Nephron (organoid): ENCODE data around the gene EGLN1.

ENCODE experiments used
- H3K27ac Mint-ChIP-seq, 3 experiments: 2 replicates each; pipeline ENCODE4 v1.8.0; 2020; ENCODE audit warnings: mixed read lengths in 3 of 3, mild to moderate bottlenecking in 2 of 3, moderate library complexity in 1 of 3
- H3K27me3 Mint-ChIP-seq: 2 replicates; pipeline ENCODE4 v1.8.0; 2021; ENCODE audit warnings: low read depth, mild to moderate bottlenecking, moderate library complexity, mixed read lengths
- H3K36me3 Mint-ChIP-seq: 2 replicates; pipeline ENCODE4 v1.8.0; 2020; ENCODE audit warnings: low read depth, mixed read lengths
- H3K4me1 Mint-ChIP-seq: 2 replicates; pipeline ENCODE4 v1.8.0; 2020; ENCODE audit warnings: mixed read lengths
- H3K4me3 Mint-ChIP-seq, 3 experiments: 2 replicates each; pipeline ENCODE4 v1.8.0; 2020; ENCODE audit warnings: mild to moderate bottlenecking in 3 of 3, mixed read lengths in 3 of 3, moderate library complexity in 2 of 3
- H3K9me3 Mint-ChIP-seq: 2 replicates; pipeline ENCODE4 v1.8.0; 2020; ENCODE audit warnings: mixed read lengths
- CTCF ChIP-seq, 3 experiments: fragments of 200-600 bp; sonication (generic); IDR thresholded peaks; one replicate each; pipeline ENCODE4 v1.5.0; 2021; ENCODE audit warnings: antibody characterized with exemption in 3 of 3; ENCODE audit not compliant: unreplicated experiment in 3 of 3

Gene EGLN1

GRCh38 chr1:231340328-231341013 is 81.6 kb downstream of the EGLN1 start:
- Mint-ChIP-seq H3K4me3 (no peak overlapping the region), H3K27me3 (peaks cover 3% of the 10 kb centered on the region), H3K36me3 (peaks cover 38% of the 10 kb centered on the region), H3K27ac (no peak overlapping the region), H3K4me1 (peaks cover 39% of the 10 kb centered on the region), H3K9me3 (no peaks in the 10 kb centered on the region)
- TF ChIP-seq CTCF (IDR thresholded peaks at IDR 0.05; ENCODE audit: unreplicated experiment in 3 of 3): no peak

- Mint-ChIP-seq H3K4me1 (peaks cover 53% of the 10 kb centered on the region), H3K27me3 (peaks cover 3% of the 10 kb centered on the region), H3K27ac (peak within 1 kb of the TSS; percentile 95 to 99 (median 97)), H3K4me3 (peak within 1 kb of the TSS; percentile 94 to 99 (median 95)), H3K9me3 (no peaks in the 10 kb centered on the region), H3K36me3 (peaks cover 25% of the 10 kb centered on the region)
- TF ChIP-seq CTCF (IDR thresholded peaks at IDR 0.05; ENCODE audit: unreplicated experiment in 3 of 3): no peak
Observed at GRCh38 chr1:231338270-231339128, 83.6 kb downstream of the EGLN1 start, which contains the start of gene SPRTN. SPRTN (plus strand) TSS chr1:231338293; CDS start chr1:231338384, 91 bp downstream.

- H3K4me3 Mint-ChIP-seq: peak within 1 kb of the TSS; percentile 94 to 99 (median 95)
- peaks cover 20% of the 10 kb centered on the region for H3K36me3 Mint-ChIP-seq
Observed at GRCh38 chr1:231337472-231338269, 84.4 kb downstream of the EGLN1 start, which contains the start of gene EXOC8. EXOC8 (minus strand) TSS chr1:231337852; CDS start chr1:231337745, 107 bp downstream.

GRCh38 chr1:231337043-231337471 is 85.0 kb downstream of the EGLN1 start:
- Mint-ChIP-seq H3K27me3 (peaks cover 3% of the 10 kb centered on the region), H3K27ac (peak overlapping the region; percentile 95 to 99 (median 97)), H3K4me1 (peaks cover 57% of the 10 kb centered on the region), H3K9me3 (no peaks in the 10 kb centered on the region), H3K4me3 (peak overlapping the region; percentile 94 to 99 (median 95)), H3K36me3 (peaks cover 18% of the 10 kb centered on the region)
- TF ChIP-seq CTCF (IDR thresholded peaks at IDR 0.05; ENCODE audit: unreplicated experiment in 3 of 3): no peak

More at GRCh38 chr1:231337472-231338269, 84.4 kb downstream of the EGLN1 start, which contains the start of gene EXOC8:
- H3K9me3 Mint-ChIP-seq: no peaks in the 10 kb centered on the region
- H3K27ac Mint-ChIP-seq: peak within 1 kb of the TSS; percentile 95 to 99 (median 97)
- H3K4me1 Mint-ChIP-seq: peaks cover 57% of the 10 kb centered on the region
- peaks cover 3% of the 10 kb centered on the region for H3K27me3 Mint-ChIP-seq
- no peak for TF ChIP-seq CTCF (IDR thresholded peaks at IDR 0.05; ENCODE audit: unreplicated experiment in 3 of 3)
